Measurements from ENCODE around the gene SLC26A4.
"Not testable (repeated sequence)": the region's sequence is repeated elsewhere in the genome, so short reads cannot be mapped to it uniquely, and the experiment has no call there.

SLC26A4 gene

DNA sequence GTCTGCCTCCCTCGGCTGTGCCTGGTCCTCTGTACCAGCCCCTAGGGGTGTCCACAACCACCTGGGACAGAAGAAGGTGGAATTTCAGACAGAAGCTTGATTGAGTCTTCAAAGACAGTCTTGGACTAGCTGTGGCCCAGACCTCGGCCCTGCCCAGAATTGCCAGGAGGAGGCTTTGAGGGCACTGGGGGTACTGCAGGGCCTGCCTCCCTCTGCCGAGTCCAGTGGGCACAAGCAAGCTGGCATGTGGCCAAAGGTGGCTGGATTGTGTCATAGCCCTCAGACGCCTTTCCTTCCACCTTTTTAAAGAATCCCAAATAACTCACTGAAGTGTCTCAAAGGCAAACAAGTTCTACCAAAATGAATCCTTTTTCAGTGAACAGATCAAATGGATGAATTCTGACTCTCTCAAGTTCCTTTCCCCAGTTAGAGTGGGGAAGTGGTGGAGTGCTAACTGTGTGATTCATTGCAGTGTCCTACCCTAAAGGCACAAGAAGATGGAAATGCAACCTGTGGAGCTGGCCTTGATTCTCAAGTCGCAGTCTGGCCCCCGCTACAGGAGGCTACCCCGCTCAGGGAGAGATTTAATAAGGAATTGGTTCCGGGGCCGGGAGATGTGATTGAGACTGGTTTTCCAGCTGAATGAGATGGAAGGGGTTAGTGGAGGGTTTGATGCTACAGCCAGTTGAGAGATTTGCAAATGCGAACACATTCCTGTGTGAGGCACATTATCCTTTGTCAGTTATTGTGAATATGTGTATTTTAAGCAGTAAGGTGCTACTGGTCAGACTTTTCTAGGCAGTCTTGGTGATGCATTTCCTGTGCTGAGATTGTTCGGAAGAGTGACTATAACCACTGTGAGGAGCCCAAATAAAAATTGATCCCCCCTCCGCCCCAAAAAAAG is 28.8 kb upstream of the SLC26A4 start:
- no peaks in the 10 kb centered on the region for H3K79me1 ChIP-seq (ENCODE audit: low read length)
- H2BK15ac ChIP-seq (replicated peaks; ENCODE audit: low read depth): no peak overlapping the region
- H4K5ac ChIP-seq (ENCODE audit: low read length): no peak overlapping the region
- H3K23ac ChIP-seq (ENCODE audit: low read length): no peak overlapping the region
- H4K8ac ChIP-seq (ENCODE audit: low read depth, low read length): no peak overlapping the region
- H3K27ac ChIP-seq (ENCODE audit: low read depth, low read length): no peak overlapping the region
- no peak overlapping the region for H3K4ac ChIP-seq (ENCODE audit: low read depth, low read length)
- no peaks in the 10 kb centered on the region for H3K79me2 ChIP-seq (ENCODE audit: control insufficient read depth, insufficient read depth, low read length)
- no peak overlapping the region for H3K4me3 ChIP-seq (ENCODE audit: low read length)
- H3K4me1 ChIP-seq (ENCODE audit: control insufficient read depth, low read depth, low read length): no peaks in the 10 kb centered on the region
- H3K9ac ChIP-seq (ENCODE audit: low read length): no peak overlapping the region
- no peak overlapping the region for H2AK5ac ChIP-seq (ENCODE audit: low read length)
- H3K4me2 ChIP-seq (ENCODE audit: low read length): no peak overlapping the region
- H2BK5ac ChIP-seq (ENCODE audit: low read length): no peak overlapping the region
- no peak for DNase-seq
- no peak overlapping the region for H3K18ac ChIP-seq (ENCODE audit: low read length)
- peak overlapping the region; percentile 32 for H3K56ac ChIP-seq (ENCODE audit: low read length)
- H3K27me3 ChIP-seq (ENCODE audit: insufficient read depth, low read length, poor library complexity): no peaks in the 10 kb centered on the region
- no CpG with 5 or more reads among the region's 12 CpGs for WGBS (ENCODE audit: extremely low coverage, insufficient coverage, low lambda C conversion rate)
- H2BK120ac ChIP-seq (ENCODE audit: low read depth, low read length): no peak overlapping the region
- H3K36me3 ChIP-seq (ENCODE audit: control insufficient read depth, insufficient read depth, low read length): no peaks in the 10 kb centered on the region

DNA sequence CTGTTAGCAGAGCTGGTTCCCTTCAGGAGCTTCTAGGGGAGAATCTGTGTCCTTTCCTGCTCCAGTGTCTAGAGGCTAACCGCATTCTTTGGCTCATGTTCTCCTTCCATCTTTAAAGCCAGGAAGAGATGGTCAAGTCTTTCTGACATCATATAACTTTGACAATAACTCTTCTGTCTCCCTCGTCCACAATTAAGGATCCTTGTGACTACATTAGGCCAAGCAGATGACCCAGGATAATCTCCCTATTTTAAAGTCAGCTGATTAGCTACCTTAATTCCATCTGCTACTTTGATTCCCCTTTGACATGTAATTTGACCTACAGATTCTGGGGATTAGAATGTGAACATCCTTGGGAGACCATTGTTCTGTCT is 28.1 kb upstream of the SLC26A4 start:
- Histone ChIP-seq H3K18ac (ENCODE audit: low read length) (no peak overlapping the region), H3K36me3 (ENCODE audit: control insufficient read depth, insufficient read depth, low read length) (no peaks in the 10 kb centered on the region), H3K27ac (ENCODE audit: low read depth, low read length) (no peak overlapping the region), H2BK120ac (ENCODE audit: low read depth, low read length) (no peak overlapping the region), H3K4ac (ENCODE audit: low read depth, low read length) (no peak overlapping the region), H3K27me3 (ENCODE audit: insufficient read depth, low read length, poor library complexity) (no peaks in the 10 kb centered on the region), H3K56ac (ENCODE audit: low read length) (no peak overlapping the region), H2AK5ac (ENCODE audit: low read length) (no peak overlapping the region), H3K23ac (ENCODE audit: low read length) (no peak overlapping the region), H4K5ac (ENCODE audit: low read length) (no peak overlapping the region), H2BK5ac (ENCODE audit: low read length) (no peak overlapping the region), H3K9ac (ENCODE audit: low read length) (no peak overlapping the region), H3K4me2 (ENCODE audit: low read length) (no peak overlapping the region), H3K79me2 (ENCODE audit: control insufficient read depth, insufficient read depth, low read length) (no peaks in the 10 kb centered on the region), H3K4me3 (ENCODE audit: low read length) (no peak overlapping the region), H4K8ac (ENCODE audit: low read depth, low read length) (no peak overlapping the region), H2BK15ac (replicated peaks; ENCODE audit: low read depth) (no peak overlapping the region), H3K4me1 (ENCODE audit: control insufficient read depth, low read depth, low read length) (no peaks in the 10 kb centered on the region), H3K79me1 (ENCODE audit: low read length) (no peaks in the 10 kb centered on the region)
- WGBS (ENCODE audit: extremely low coverage, insufficient coverage, low lambda C conversion rate): no CpG with 5 or more reads among the region's 2 CpGs
- no peak for DNase-seq

DNA sequence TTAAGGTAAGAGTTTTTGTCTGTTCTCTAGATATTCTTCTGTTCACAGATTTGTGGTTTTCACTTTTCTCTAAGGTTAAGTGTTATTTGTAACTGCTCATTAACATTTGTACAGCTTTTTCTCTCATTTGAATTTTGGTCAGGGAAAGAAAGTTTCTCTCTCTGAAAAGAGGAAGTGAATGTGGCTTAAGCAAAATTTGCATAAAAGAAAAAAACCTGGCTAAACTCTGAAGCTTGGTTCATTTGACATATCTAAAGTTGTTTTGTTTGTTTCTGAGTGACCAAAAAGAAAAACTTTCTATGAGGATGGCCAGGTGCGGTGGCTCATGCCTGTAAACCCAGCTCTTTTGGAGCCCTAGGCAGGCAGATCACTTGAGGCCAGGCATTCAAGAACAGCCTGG is 22.0 kb upstream of the SLC26A4 start:
- Histone ChIP-seq H2BK15ac (replicated peaks; ENCODE audit: low read depth) (no peak overlapping the region), H3K79me1 (ENCODE audit: low read length) (no peaks in the 10 kb centered on the region), H3K4me1 (ENCODE audit: control insufficient read depth, low read depth, low read length) (no peaks in the 10 kb centered on the region), H2BK5ac (ENCODE audit: low read length) (no peak overlapping the region), H3K23ac (ENCODE audit: low read length) (no peak overlapping the region), H2BK120ac (ENCODE audit: low read depth, low read length) (no peak overlapping the region), H2AK5ac (ENCODE audit: low read length) (no peak overlapping the region), H3K36me3 (ENCODE audit: control insufficient read depth, insufficient read depth, low read length) (no peaks in the 10 kb centered on the region), H3K4ac (ENCODE audit: low read depth, low read length) (no peak overlapping the region), H3K18ac (ENCODE audit: low read length) (no peak overlapping the region), H4K8ac (ENCODE audit: low read depth, low read length) (no peak overlapping the region), H3K4me3 (ENCODE audit: low read length) (no peak overlapping the region), H3K56ac (ENCODE audit: low read length) (no peak overlapping the region), H3K4me2 (ENCODE audit: low read length) (no peak overlapping the region), H4K5ac (ENCODE audit: low read length) (no peak overlapping the region), H3K27ac (ENCODE audit: low read depth, low read length) (no peak overlapping the region), H3K27me3 (ENCODE audit: insufficient read depth, low read length, poor library complexity) (no peaks in the 10 kb centered on the region), H3K79me2 (ENCODE audit: control insufficient read depth, insufficient read depth, low read length) (no peaks in the 10 kb centered on the region), H3K9ac (ENCODE audit: low read length) (no peak overlapping the region)
- WGBS (ENCODE audit: extremely low coverage, insufficient coverage, low lambda C conversion rate): no CpG with 5 or more reads among the region's 1 CpG
- no peak for DNase-seq

DNA sequence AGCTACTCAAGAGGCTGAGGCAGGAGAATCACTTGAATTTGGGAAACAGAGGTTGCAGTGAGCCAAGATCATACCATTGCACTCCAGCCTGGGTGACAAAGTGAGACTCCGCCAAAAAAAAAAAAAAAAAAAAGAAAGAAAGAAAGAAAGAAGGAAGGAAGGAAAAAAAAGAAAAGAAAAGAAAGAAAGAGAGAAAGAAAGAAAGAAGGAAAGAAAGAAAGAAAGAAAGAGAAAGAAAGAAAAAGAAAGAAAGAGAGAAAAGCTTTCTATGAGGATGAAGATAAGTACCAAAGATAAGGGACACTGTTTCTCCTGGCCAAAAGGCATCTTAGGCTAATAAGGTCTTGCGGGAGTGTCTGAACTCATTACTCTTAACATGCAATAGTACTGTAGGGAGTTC is 21.6 kb upstream of the SLC26A4 start:
- H3K79me1 ChIP-seq (ENCODE audit: low read length); H3K23ac ChIP-seq (ENCODE audit: low read length): not testable (repeated sequence)

DNA sequence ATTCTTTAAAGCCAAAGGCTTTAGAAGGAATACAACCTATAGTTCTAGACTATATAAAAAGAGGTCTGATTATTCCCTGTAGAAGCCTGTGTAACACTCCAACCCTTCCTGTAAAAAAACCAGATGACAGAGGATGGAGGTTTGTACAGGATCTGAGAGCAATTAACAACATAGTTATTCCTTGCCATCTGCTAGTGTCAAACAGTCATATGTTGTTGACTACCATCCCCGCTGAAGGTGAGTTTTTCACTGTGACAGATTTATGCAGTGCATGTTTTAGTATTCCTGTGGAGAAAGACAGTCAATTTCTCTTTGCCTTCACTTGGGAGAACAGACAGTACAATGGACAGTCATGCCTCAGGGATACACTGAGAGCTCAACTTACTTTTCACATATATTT is 19.0 kb upstream of the SLC26A4 start:
- no peak overlapping the region for H2AK5ac ChIP-seq (ENCODE audit: low read length)
- no peak for DNase-seq
- H2BK15ac ChIP-seq (replicated peaks; ENCODE audit: low read depth): no peak overlapping the region
- H3K27me3 ChIP-seq (ENCODE audit: insufficient read depth, low read length, poor library complexity): no peaks in the 10 kb centered on the region
- no peak overlapping the region for H2BK5ac ChIP-seq (ENCODE audit: low read length)
- H3K4me1 ChIP-seq (ENCODE audit: control insufficient read depth, low read depth, low read length): no peaks in the 10 kb centered on the region
- H3K79me1 ChIP-seq (ENCODE audit: low read length): no peaks in the 10 kb centered on the region
- H3K18ac ChIP-seq (ENCODE audit: low read length): no peak overlapping the region
- H3K4me3 ChIP-seq (ENCODE audit: low read length): no peak overlapping the region
- H3K4me2 ChIP-seq (ENCODE audit: low read length): no peak overlapping the region
- H3K27ac ChIP-seq (ENCODE audit: low read depth, low read length): no peak overlapping the region
- no peak overlapping the region for H3K23ac ChIP-seq (ENCODE audit: low read length)
- no peak overlapping the region for H3K56ac ChIP-seq (ENCODE audit: low read length)
- H3K79me2 ChIP-seq (ENCODE audit: control insufficient read depth, insufficient read depth, low read length): no peaks in the 10 kb centered on the region
- WGBS (ENCODE audit: extremely low coverage, insufficient coverage, low lambda C conversion rate): no CpG with 5 or more reads among the region's 1 CpG
- H4K8ac ChIP-seq (ENCODE audit: low read depth, low read length): no peak overlapping the region
- no peaks in the 10 kb centered on the region for H3K36me3 ChIP-seq (ENCODE audit: control insufficient read depth, insufficient read depth, low read length)
- H3K9ac ChIP-seq (ENCODE audit: low read length): no peak overlapping the region
- no peak overlapping the region for H4K5ac ChIP-seq (ENCODE audit: low read length)
- H2BK120ac ChIP-seq (ENCODE audit: low read depth, low read length): no peak overlapping the region
- no peak overlapping the region for H3K4ac ChIP-seq (ENCODE audit: low read depth, low read length)

More for the DNA sequence above, 21.6 kb upstream of the SLC26A4 start:
- H3K4me3 ChIP-seq (ENCODE audit: low read length); H3K9ac ChIP-seq (ENCODE audit: low read length); H2AK5ac ChIP-seq (ENCODE audit: low read length); H3K36me3 ChIP-seq (ENCODE audit: control insufficient read depth, insufficient read depth, low read length); H3K4me1 ChIP-seq (ENCODE audit: control insufficient read depth, low read depth, low read length); H3K18ac ChIP-seq (ENCODE audit: low read length); H2BK15ac ChIP-seq (replicated peaks; ENCODE audit: low read depth); H3K4ac ChIP-seq (ENCODE audit: low read depth, low read length); H4K5ac ChIP-seq (ENCODE audit: low read length); DNase-seq; H2BK5ac ChIP-seq (ENCODE audit: low read length); H3K56ac ChIP-seq (ENCODE audit: low read length); H2BK120ac ChIP-seq (ENCODE audit: low read depth, low read length); H3K27ac ChIP-seq (ENCODE audit: low read depth, low read length); H4K8ac ChIP-seq (ENCODE audit: low read depth, low read length); H3K79me2 ChIP-seq (ENCODE audit: control insufficient read depth, insufficient read depth, low read length); H3K27me3 ChIP-seq (ENCODE audit: insufficient read depth, low read length, poor library complexity); H3K4me2 ChIP-seq (ENCODE audit: low read length): not testable (repeated sequence)
- no CpG with 5 or more reads among the region's 2 CpGs for WGBS (ENCODE audit: extremely low coverage, insufficient coverage, low lambda C conversion rate)

DNA sequence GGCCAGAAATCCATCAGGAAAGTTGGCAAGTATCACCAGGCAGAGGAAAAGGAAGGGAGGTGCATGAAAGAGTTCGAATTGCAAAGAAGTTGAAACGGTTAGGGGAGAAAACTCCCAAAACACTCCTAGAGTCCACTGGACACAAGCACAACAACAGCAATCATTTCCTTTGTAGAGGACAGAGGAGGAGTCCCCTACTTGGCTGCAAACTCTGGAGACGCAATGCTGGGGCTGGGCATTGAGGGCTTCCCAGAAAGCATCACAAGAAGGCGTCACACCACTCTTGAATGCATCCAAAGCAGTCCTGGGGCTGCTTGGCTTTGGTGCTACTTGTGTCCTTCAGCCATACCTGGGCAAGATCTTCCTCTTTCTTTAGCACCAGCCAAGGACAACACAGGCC is 18.1 kb upstream of the SLC26A4 start:
- Histone ChIP-seq H3K9ac (ENCODE audit: low read length) (no peak overlapping the region), H3K79me2 (ENCODE audit: control insufficient read depth, insufficient read depth, low read length) (no peaks in the 10 kb centered on the region), H2BK120ac (ENCODE audit: low read depth, low read length) (no peak overlapping the region), H3K4me3 (ENCODE audit: low read length) (no peak overlapping the region), H3K36me3 (ENCODE audit: control insufficient read depth, insufficient read depth, low read length) (no peaks in the 10 kb centered on the region), H3K27ac (ENCODE audit: low read depth, low read length) (no peak overlapping the region), H4K5ac (ENCODE audit: low read length) (no peak overlapping the region), H3K23ac (ENCODE audit: low read length) (no peak overlapping the region), H3K4me1 (ENCODE audit: control insufficient read depth, low read depth, low read length) (no peaks in the 10 kb centered on the region), H2BK5ac (ENCODE audit: low read length) (no peak overlapping the region), H4K8ac (ENCODE audit: low read depth, low read length) (no peak overlapping the region), H3K79me1 (ENCODE audit: low read length) (no peaks in the 10 kb centered on the region), H3K18ac (ENCODE audit: low read length) (no peak overlapping the region), H3K4me2 (ENCODE audit: low read length) (no peak overlapping the region), H2BK15ac (replicated peaks; ENCODE audit: low read depth) (no peak overlapping the region), H3K27me3 (ENCODE audit: insufficient read depth, low read length, poor library complexity) (no peaks in the 10 kb centered on the region), H3K56ac (ENCODE audit: low read length) (no peak overlapping the region), H3K4ac (ENCODE audit: low read depth, low read length) (no peak overlapping the region), H2AK5ac (ENCODE audit: low read length) (no peak overlapping the region)
- DNase-seq: no peak
- WGBS (ENCODE audit: extremely low coverage, insufficient coverage, low lambda C conversion rate): no CpG with 5 or more reads among the region's 4 CpGs

Data from mesendoderm (in vitro differentiated cells).